C4-2B (cell line): Measurements from ENCODE around the gene TBX10.

Source experiments
- H3K27ac ChIP-seq: fragments of 450-650 bp; 2 replicates; pipeline ENCODE4 v1.5.1; 2017
- ZFX ChIP-seq: fragments of 450-650 bp; IDR thresholded peaks from 2 replicates; pipeline ENCODE4 v1.6.1; 2017
- TF ChIP-seq, protein P1 (sequence below): fragments of 450-650 bp; conservative IDR thresholded peaks from 2 replicates; pipeline ENCODE4 v1.5.1; 2017; ENCODE audit warnings: mild to moderate bottlenecking

The TBX10 gene

DNA sequence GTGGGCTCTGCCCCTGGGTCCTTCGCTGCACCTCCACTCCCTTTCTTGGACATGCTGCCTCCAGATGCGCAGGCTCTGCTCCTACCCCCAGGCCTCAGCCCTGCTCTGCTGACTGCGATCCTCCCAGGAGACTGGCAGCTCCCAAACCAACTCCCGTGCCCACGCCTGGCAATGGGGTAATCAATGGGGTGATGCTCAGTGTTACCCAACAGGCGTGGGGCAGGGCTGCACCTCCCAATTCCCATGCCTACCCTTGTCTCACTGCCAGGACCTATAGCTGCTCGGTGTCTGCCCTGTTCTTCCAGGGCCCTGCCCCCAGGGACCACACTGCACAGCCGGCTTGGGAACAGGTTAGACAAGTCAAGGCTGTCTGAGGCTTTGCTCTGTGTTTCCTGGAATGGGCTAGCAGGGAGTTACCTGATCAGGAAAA lies 34.9 kb upstream of the TBX10 start, which contains the start of gene ALDH3B2:
Gene ALDH3B2 (minus strand): TSS at position 182 of the 430 bp plus-strand sequence. CDS start 7,688 bp downstream, outside the sequence.
- TF ChIP-seq ZFX: peak; percentile 74; the same call in 1 of the 2 replicates
- TF ChIP-seq, protein P1, sequence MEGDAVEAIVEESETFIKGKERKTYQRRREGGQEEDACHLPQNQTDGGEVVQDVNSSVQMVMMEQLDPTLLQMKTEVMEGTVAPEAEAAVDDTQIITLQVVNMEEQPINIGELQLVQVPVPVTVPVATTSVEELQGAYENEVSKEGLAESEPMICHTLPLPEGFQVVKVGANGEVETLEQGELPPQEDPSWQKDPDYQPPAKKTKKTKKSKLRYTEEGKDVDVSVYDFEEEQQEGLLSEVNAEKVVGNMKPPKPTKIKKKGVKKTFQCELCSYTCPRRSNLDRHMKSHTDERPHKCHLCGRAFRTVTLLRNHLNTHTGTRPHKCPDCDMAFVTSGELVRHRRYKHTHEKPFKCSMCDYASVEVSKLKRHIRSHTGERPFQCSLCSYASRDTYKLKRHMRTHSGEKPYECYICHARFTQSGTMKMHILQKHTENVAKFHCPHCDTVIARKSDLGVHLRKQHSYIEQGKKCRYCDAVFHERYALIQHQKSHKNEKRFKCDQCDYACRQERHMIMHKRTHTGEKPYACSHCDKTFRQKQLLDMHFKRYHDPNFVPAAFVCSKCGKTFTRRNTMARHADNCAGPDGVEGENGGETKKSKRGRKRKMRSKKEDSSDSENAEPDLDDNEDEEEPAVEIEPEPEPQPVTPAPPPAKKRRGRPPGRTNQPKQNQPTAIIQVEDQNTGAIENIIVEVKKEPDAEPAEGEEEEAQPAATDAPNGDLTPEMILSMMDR: no peak
- H3K27ac ChIP-seq: peak within 1 kb of the TSS; percentile 92

DNA sequence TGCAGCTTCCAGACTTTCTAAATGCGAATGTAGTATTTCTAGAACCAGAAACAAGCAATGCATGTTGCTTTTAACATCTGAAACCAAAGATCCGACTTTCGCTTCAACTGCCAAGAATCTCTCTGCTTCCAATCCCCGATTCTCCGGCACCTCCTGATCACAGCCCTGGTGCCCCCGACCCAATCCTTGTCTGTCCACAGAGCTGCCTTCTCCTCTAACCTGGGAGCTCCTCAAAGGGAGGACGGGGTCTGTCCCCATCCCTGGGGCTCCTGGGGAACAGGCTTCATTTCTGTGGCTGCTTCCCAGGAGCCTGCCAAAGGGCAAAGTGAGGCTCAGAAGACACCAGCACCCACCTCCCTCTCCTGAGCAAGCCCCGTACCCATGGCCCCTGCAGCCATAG lies 34.3 kb upstream of the TBX10 start:
- no peak for TF ChIP-seq ZFX
- TF ChIP-seq, protein P1: no peak

DNA sequence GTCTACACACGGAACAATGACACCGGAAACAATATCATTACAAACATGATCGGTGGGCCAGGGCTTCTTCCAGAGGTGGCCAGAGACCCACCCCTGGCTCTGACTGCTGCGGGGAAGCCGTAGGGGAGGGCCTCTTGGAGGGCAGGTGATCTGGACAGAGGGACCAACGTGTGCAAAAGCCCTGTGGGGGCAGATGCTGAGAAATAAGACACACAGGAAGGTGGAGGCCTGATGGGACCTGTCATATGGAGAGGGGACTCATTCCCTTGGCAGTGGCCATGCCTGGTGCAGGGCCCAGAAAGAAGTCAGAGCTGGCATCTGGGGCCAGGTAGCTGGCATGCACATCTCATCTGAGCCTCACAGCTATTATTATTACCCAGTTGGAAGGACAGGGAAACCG lies 33.8 kb upstream of the TBX10 start:
- H3K27ac ChIP-seq: peak overlapping the region; percentile 92

More for the DNA sequence above, 34.3 kb upstream of the TBX10 start:
- H3K27ac ChIP-seq: peak overlapping the region; percentile 92

DNA sequence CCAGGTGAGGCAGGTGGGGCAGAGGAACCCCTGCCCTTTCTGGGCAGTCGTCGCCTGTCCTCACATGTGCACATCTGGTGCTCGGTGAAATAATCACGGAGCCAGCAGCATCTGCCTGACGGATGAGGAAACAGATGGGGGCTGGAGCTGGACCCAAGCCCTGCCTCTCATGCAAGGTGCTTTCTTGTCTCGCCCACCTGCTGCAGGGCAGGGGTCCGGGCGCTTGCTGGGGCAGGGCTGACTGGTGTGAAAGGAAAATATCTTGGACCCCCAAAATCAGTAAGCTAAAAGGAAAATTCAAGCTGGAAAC lies 31.6 kb upstream of the TBX10 start:
- no peak for TF ChIP-seq ZFX
- TF ChIP-seq, protein P1: no peak
- H3K27ac ChIP-seq: no peak overlapping the region

More for the DNA sequence above, 33.8 kb upstream of the TBX10 start:
- TF ChIP-seq, protein P1: no peak
- no peak for TF ChIP-seq ZFX

DNA sequence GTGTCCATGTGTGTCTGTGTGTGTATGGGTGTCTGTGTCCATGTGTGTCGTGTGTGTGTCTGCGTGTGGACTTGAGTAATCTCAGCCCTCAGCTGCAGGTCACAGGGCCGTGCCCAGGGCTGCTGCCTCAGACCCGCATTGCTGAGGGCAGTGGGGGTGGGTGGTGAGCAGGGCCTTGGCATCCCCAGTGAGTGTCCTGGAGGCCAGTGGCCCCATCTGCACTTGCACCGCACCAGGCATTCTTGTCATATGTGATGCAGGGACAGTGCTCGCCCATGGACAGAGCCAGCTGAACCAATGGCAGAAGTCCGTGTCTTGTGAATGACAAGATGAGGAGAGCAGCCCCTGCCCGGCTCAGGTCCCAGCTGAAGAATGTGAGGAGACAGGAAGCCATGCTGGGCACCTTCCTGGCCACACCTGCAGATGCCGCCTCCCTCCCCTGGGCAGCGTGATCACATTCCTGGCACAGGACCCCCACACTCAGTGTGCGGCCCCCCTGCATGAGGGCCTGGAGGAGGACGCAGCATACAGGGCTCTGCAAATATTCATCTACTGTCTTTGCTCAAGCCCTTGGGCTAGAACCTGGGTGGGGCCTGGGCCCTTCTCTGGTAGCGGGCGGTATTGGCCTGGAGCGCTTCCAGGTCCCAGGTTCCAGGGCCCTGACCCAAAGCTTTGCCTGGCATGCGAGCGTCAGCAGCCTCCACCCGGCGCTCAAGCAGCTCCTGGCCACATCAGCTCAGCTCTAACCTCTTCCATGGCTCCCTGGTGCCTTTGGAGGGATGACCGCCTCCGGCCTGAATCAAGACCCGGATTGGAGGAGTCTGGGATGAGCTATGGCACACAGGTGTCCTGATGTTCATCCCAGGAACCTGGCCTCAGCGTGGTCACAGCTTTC lies 31.0 kb upstream of the TBX10 start:
- H3K27ac ChIP-seq: no peak overlapping the region

DNA sequence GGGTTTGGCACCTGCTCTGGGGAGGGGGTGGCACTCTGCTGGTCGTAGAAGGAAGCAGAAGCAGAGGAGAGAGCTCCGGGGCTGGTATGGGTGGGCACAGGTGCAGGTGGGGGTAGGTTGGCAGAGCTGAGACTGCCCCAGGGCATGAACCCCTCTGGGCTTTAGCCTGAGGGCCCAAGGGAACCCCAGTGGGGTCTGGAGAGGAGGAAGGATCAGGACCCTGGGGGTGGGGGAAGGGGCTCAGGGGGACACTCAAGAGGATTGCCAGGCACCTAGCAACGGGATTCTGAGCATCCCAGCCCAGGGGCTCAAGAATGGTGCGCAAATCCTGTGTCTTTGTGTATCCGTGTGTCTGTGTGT lies 28.6 kb upstream of the TBX10 start:
- no peak for TF ChIP-seq ZFX
- TF ChIP-seq, protein P1: no peak
- no peak overlapping the region for H3K27ac ChIP-seq

More for the DNA sequence above, 31.0 kb upstream of the TBX10 start:
- no peak for TF ChIP-seq ZFX
- TF ChIP-seq, protein P1: no peak

DNA sequence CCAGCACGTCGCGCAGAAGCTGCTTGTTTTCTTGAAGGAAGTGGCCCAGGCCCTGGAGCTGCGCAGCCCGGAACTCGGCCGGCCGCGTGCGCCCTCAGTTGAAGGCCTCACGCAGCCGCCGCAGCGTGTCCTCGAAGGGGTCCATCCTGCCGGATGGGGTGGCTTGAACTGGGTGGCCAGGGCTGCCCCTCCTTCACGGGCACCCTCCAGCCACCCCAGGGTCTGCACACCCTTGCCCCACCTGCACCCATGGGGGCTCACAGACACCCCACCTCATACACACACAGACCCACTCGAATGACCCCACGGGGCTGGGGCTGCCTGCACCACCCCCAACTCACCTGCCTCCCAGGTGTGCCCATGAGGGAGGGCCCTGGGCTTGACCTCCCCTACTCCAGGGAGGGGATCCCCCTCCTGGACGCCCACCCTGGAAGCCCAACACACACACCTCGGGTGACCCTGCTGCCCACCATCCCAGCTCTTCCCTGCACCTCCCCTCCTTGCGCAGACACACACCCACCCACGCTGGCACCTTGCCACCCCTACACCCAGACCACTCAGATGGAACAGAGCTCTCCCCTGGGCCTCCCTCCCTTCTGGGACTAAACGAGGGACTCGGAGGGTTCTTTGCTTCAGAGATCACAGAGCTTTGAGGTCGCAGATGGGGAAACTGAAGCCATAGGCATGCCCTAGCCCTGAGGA lies 28.1 kb upstream of the TBX10 start:
- TF ChIP-seq ZFX: no peak
- TF ChIP-seq, protein P1: no peak
- H3K27ac ChIP-seq: no peak overlapping the region
